Adrenal gland (tissue), 12 donors: ENCODE results near the gene TNKS1BP1. TPM values are rescaled to one million over a fixed set of nuclear protein-coding genes. Genes with fewer than 3 reads are reported as not detected.

Source experiments
- DNase-seq, 7 donors: peaks; one replicate each; pipeline ENCODE4 v3.0.0-alpha.2; 2019 to 2020
- H3K27ac ChIP-seq, 5 donors: fragments of 200-600 bp; sonication (generic) in 4 of 5; 1 replicate in 3 of 5; 2 replicates in 2 of 5; pipeline versions ENCODE4 v1.5.1 to v1.8.0; 2016 to 2020; ENCODE audit warnings: mild to moderate bottlenecking in 1 of 5
- H3K27me3 ChIP-seq: fragments of 200-600 bp; 2 replicates; pipeline ENCODE4 v1.8.0; 2021
- H3K36me3 ChIP-seq, 2 donors: fragments of 200-600 bp; replicated peaks in 1 of 2; 1 replicate in 1 of 2; 2 replicates in 1 of 2; pipeline versions ENCODE4 v1.5.1 to v1.8.0; 2018 to 2022
- H3K4me1 ChIP-seq, 2 donors: fragments of 200-600 bp; replicated peaks in 1 of 2; 1 replicate in 1 of 2; 2 replicates in 1 of 2; pipeline versions ENCODE4 v1.5.1 to v1.8.0; 2018 to 2021
- H3K4me3 ChIP-seq, 4 donors: fragments of 200-600 bp; sonication (generic) in 3 of 4; one replicate each; pipeline ENCODE4 v1.5.1; 2016 to 2018
- H3K9me3 ChIP-seq, 3 donors: fragments of 200-600 bp; sonication (generic) in 1 of 3; replicated peaks in 1 of 3; 1 replicate in 2 of 3; 2 replicates in 1 of 3; pipeline versions ENCODE4 v1.5.1 to v1.8.0; 2016 to 2021
- POLR2A ChIP-seq, 2 donors: fragments of 450-650 bp; IDR thresholded peaks; one replicate each; pipeline ENCODE4 v1.6.1; 2017; ENCODE audit warnings: antibody characterized with exemption in 2 of 2, mild to moderate bottlenecking in 2 of 2, moderate library complexity in 1 of 2
- WGBS, 4 donors: extraction: QIAGEN DNeasy Blood & Tissue Kit in 2 of 4; methylation state at CpG; one replicate each; pipeline versions ENCODE4 v1.1.5 to v1.1.7; 2013 to 2017; 5-methylcytosine and 5-hydroxymethylcytosine counted together
- intact Hi-C, 2 donors: fragments of 100-400 bp; cut with DNase I; formaldehyde crosslinking; loops; one replicate each; pipeline versions ENCODE4 v1.14.1 to v1.15.0; 2022 to 2023
- polyA plus RNA-seq, 3 donors: library from polyadenylated mRNA; stranded (reverse); fragments of 200-250 nt in 2 of 3; fragments of 350-450 nt in 1 of 3; fragmentation: Illumina TruSeq in 1 of 3; extraction: RNeasy Lipid Tissue Mini Kit (QIAGEN cat#74804) in 1 of 3; gene quantifications; one replicate each; pipeline ENCODE4 v1.2.3, GENCODE V29; 2013 to 2014
- total RNA-seq, 9 donors: library from RNA; depleted of rRNA in 4 of 9; stranded (reverse); fragments of >200 nt in 4 of 9; fragments of 120-200 nt in 1 of 9; fragmentation: NEBNext Ultra II Directional in 1 of 9; extraction: Animal tissue kit (Norgen Biotek cat#: 25700) in 1 of 9; gene quantifications; one replicate each; pipeline versions ENCODE4 v1.1.0 to v1.2.4, GENCODE V29; 2013 to 2023
- TF ChIP-seq, protein P1 (sequence below), 6 experiments: fragments of 450-650 bp in 4 of 6; fragments of 200-600 bp in 2 of 6; sonication (generic) in 1 of 6; IDR thresholded peaks; 1 replicate in 5 of 6; 2 replicates in 1 of 6; pipeline versions ENCODE4 v1.5.1 to v1.8.0; 2016 to 2021; ENCODE audit warnings: antibody characterized with exemption in 6 of 6, mild to moderate bottlenecking in 2 of 6, moderate library complexity in 1 of 6
- donor health status: healthy with polysubstance abuse.
- donor health status: Bipolar disorder and iron deficiency.
- donor health status: DM: yes; HTN: yes; CAD: no.
- donor health status: DM: no; HTN: no; CAD: no.
- donor health status: DM: no; HTN: no; CAD: no.
- donor health status: DM: yes; HTN: yes; CAD: no.

The TNKS1BP1 gene
- total and polyA plus RNA-seq, 12 donors, result 24.5 to 338 (median 140) TPM

DNA sequence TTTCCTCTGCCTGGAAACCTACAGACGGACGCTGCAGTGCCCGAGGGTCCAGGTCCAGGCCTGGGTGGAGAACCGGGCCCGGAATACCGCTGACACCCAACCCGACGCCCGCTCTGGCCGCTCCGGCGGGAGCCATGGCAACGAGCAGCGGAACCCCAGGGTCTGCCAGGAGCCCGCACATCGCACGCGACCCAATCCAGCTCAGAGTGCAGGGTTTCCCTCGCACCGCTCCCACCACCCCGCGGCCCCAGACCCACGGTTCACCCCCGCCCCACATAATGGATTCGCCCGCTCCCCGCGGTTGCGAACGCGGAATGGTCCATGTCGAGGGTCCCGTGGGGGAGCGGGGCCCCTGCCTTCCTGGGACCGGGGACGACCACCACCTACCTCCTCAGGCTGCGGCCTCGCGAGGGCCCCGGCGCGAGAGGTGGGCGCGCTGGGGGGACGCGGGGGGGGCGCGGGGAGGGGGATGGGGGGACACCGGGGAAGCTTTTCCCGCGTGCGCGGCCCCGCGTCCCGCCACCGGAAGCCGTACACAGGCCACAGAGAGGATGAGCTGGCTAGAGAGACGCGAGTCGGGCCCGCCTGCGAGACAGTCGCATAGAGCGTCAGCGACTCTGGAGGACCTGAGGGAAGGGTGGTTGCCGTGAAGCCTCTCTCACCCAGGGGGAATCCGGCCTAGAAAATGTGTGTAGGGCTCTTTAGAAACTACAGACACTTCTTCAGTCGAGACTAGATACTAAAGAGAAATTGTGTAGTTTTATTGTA, 10.8 kb upstream of the TNKS1BP1 start, which contains the start of gene SSRP1:
Gene SSRP1 (minus strand): TSS at position 550 of the 768 bp plus-strand sequence. CDS start 771 bp downstream, outside the sequence.
- intact Hi-C loops, result no loop called here
- TF ChIP-seq, protein P1, sequence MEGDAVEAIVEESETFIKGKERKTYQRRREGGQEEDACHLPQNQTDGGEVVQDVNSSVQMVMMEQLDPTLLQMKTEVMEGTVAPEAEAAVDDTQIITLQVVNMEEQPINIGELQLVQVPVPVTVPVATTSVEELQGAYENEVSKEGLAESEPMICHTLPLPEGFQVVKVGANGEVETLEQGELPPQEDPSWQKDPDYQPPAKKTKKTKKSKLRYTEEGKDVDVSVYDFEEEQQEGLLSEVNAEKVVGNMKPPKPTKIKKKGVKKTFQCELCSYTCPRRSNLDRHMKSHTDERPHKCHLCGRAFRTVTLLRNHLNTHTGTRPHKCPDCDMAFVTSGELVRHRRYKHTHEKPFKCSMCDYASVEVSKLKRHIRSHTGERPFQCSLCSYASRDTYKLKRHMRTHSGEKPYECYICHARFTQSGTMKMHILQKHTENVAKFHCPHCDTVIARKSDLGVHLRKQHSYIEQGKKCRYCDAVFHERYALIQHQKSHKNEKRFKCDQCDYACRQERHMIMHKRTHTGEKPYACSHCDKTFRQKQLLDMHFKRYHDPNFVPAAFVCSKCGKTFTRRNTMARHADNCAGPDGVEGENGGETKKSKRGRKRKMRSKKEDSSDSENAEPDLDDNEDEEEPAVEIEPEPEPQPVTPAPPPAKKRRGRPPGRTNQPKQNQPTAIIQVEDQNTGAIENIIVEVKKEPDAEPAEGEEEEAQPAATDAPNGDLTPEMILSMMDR (IDR thresholded peaks at IDR 0.05), result no peak
- TF ChIP-seq POLR2A (IDR thresholded peaks at IDR 0.05), result peak; percentile 38 to 83
- Histone ChIP-seq H3K4me1 (peaks cover 0 to 13% of the 10 kb centered on the region in 2 donors), H3K27ac (peak within 1 kb of the TSS in 4 of 5 donors; percentile 78 to 93 (median 82)), H3K27me3 (no peaks in the 10 kb centered on the region), H3K4me3 (peak within 1 kb of the TSS; percentile 28 to 92 (median 68)), H3K9me3 (no peaks in the 10 kb centered on the region), H3K36me3 (peaks cover 0 to 36% of the 10 kb centered on the region in 2 donors)
- 0 to 1% (median 1%) methylated on average over 7 to 68 of the region's 69 CpGs for WGBS, 4 donors
- peak; percentile 85 to 94 (median 90) for DNase-seq

DNA sequence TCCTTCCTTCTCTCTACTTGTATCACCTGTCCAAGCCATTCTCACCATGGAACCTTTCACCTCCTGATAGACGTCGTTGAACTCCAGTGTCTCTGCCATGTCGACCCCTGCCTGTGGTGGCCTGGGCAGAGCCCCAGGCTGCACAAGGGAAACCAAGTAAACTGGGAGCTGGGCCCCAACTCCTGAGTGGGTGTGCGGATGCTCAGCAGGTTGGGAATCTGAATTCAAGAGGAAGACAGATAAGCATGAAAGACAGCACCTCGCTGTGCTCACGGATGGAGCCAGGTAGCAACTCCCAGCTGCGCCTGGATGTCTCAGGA, 10.2 kb upstream of the TNKS1BP1 start:
- DNase-seq, result no peak
- 6 to 14% (median 7%) methylated on average over 3 to 7 of the region's 7 CpGs for WGBS, 4 donors
- peaks cover 0 to 13% of the 10 kb centered on the region in 2 donors for H3K4me1 ChIP-seq
- no peaks in the 10 kb centered on the region for H3K27me3 ChIP-seq
- no peak for TF ChIP-seq POLR2A (IDR thresholded peaks at IDR 0.05)
- TF ChIP-seq, protein P1 (IDR thresholded peaks at IDR 0.05), result no peak
- peak overlapping the region; percentile 28 to 92 (median 68) for H3K4me3 ChIP-seq
- H3K27ac ChIP-seq, result peak overlapping the region in 3 of 5 donors; percentile 78 to 93 (median 85)
- peaks cover 0 to 41% of the 10 kb centered on the region in 2 donors for H3K36me3 ChIP-seq
- intact Hi-C loops, result no loop called here
- H3K9me3 ChIP-seq, result no peaks in the 10 kb centered on the region

DNA sequence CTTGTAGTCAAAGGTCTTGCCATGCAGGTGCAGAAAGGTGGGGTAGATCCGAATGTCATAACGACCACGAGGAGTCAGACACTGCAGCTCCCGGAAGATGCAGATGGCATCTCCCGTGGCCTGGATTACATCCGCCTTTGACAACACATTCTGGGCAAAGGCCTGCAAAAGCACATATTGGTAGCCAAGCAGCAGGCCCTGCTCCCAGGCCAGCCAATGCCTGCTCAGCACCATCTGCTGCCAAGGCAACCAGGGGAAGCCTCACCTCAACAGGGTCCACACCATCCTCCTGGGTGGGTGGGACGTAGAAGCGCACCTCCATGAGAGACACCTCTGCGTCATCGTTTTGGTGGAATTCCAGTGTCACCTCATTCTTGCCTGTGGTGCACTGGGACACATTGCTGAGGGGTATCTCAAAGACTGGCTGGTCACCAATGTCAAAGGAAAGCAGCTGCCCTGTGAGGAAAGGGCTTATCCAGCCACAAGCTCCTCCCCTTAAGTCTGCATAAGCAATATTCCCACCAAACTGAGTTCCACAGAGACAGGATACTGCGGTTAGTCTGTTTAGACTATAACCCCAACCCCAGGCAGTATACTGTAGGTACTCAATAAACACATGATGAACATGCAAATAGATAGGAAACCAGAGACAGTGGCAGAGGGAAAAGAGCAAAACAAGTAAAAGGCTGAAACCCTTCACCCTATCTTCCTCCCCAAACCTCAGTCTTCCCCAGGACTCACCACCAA, 8.1 kb upstream of the TNKS1BP1 start:
- H3K9me3 ChIP-seq, result no peaks in the 10 kb centered on the region
- TF ChIP-seq, protein P1 (IDR thresholded peaks at IDR 0.05), result no peak
- TF ChIP-seq POLR2A (IDR thresholded peaks at IDR 0.05), result no peak
- H3K27me3 ChIP-seq, result no peaks in the 10 kb centered on the region
- H3K4me1 ChIP-seq, result peaks cover 0 to 13% of the 10 kb centered on the region in 2 donors
- no peak overlapping the region for H3K4me3 ChIP-seq
- intact Hi-C loops, result no loop called here
- no peak for DNase-seq
- H3K36me3 ChIP-seq, result peaks cover 0 to 62% of the 10 kb centered on the region in 2 donors
- no peak overlapping the region for H3K27ac ChIP-seq
- WGBS, 4 donors, result 89 to 94% (median 91%) methylated on average over 10 to 11 of the region's 11 CpGs

DNA sequence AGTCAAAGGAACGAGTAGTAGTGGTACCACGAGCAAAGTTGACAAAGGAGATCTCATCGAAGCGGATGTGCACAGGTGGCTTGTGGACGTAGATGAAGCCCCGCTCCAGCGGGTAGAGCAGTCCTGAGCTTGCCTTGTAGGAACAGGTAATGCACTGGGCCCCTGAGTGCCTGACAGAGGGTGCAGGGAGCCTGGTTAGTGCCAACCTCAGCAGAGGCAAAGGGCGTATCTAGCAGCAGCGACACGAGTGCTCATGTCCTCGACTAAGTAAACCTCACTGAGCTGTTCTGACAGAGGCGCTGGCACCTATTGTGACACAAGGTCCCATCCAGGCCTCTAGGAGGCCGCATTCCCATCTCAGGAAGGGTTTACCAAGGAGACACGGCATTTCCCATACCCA, 7.0 kb upstream of the TNKS1BP1 start:
- Histone ChIP-seq H3K27ac (no peak overlapping the region), H3K4me3 (no peak overlapping the region), H3K4me1 (peaks cover 0 to 13% of the 10 kb centered on the region in 2 donors), H3K9me3 (no peaks in the 10 kb centered on the region), H3K27me3 (no peaks in the 10 kb centered on the region), H3K36me3 (peaks cover 0 to 74% of the 10 kb centered on the region in 2 donors)
- TF ChIP-seq POLR2A (IDR thresholded peaks at IDR 0.05), result no peak
- TF ChIP-seq, protein P1 (IDR thresholded peaks at IDR 0.05), result no peak
- intact Hi-C loops, result no loop called here
- no peak for DNase-seq
- 91 to 96% (median 95%) methylated on average over 10 to 14 of the region's 14 CpGs for WGBS, 4 donors
